DND-41 (cell line): ENCODE measurements around the gene SNAP29.

Source experiments
- EZH2 ChIP-seq: IDR thresholded peaks from 3 replicates; pipeline ENCODE4 v1.6.1; 2012; ENCODE audit warnings: borderline replicate concordance, low read depth, mild to moderate bottlenecking, moderate library complexity, low read length, inconsistent platforms; ENCODE audit not compliant: severe bottlenecking
- TF ChIP-seq, protein P1 (sequence below): IDR thresholded peaks from 2 replicates; pipeline ENCODE4 v1.5.1; 2012; ENCODE audit warnings: borderline replicate concordance, low read length, moderate library complexity, mild to moderate bottlenecking; ENCODE audit not compliant: poor library complexity, severe bottlenecking; ENCODE audit errors: extremely low read depth

DNA sequence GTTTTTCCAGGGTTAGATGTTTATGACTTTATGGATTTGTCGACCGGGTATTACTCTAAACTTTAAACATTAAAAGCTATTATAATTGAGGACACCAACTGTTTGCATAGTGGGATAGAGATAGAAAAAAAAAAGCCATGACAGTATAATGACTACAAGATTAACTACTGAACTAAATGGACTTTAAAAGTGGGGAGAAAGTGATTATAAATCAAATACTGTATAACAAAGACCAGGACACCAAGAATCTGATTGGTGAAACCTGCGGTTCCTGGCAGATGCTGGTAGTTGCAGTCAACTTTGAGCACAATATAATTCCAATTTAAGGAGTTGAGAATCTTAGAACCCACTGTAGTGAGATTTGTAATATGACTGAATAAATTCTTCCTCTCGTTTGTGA lies 60.9 kb downstream of the SNAP29 start:
- TF ChIP-seq, protein P1, sequence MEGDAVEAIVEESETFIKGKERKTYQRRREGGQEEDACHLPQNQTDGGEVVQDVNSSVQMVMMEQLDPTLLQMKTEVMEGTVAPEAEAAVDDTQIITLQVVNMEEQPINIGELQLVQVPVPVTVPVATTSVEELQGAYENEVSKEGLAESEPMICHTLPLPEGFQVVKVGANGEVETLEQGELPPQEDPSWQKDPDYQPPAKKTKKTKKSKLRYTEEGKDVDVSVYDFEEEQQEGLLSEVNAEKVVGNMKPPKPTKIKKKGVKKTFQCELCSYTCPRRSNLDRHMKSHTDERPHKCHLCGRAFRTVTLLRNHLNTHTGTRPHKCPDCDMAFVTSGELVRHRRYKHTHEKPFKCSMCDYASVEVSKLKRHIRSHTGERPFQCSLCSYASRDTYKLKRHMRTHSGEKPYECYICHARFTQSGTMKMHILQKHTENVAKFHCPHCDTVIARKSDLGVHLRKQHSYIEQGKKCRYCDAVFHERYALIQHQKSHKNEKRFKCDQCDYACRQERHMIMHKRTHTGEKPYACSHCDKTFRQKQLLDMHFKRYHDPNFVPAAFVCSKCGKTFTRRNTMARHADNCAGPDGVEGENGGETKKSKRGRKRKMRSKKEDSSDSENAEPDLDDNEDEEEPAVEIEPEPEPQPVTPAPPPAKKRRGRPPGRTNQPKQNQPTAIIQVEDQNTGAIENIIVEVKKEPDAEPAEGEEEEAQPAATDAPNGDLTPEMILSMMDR: no peak
- TF ChIP-seq EZH2: no peak
